Naive thymus-derived CD8-positive, alpha-beta T cell (primary cell): Measurements from ENCODE around the gene TRPV6. TPM values are rescaled to one million over a fixed set of nuclear protein-coding genes. Genes with fewer than 3 reads are reported as not detected.

Source experiments
- ATAC-seq, 2 donors: fragments of 150-1000 bp; cut with Tn5 transposase in 1 of 2; sonication (Bioruptor Pico), chemical (Tn5 transposase) in 1 of 2; 1 replicate in 1 of 2; 2 replicates in 1 of 2; pipeline ENCODE4 v1.10.0; 2021; ENCODE audit warnings: mild to moderate bottlenecking in 2 of 2, moderate library complexity in 2 of 2
- POLR2A ChIA-PET: fragments of 350-600 bp; sonication (Branson Sonifier 250); formaldehyde crosslinking; loops from one replicate; lab custom pipeline; 2021; ENCODE audit warnings: antibody characterized with exemption; lab: Charles Lee
- DNase-seq, 10 donors: peaks; one replicate each; pipeline versions ENCODE4 v3.0.0 to v3.0.0-alpha.2; 2020 to 2022
- H3K27ac Mint-ChIP-seq, 10 donors: one replicate each; pipeline ENCODE4 v1.8.0; 2020 to 2022; ENCODE audit warnings: mild to moderate bottlenecking in 10 of 10, mixed read lengths in 10 of 10, moderate library complexity in 4 of 10, inconsistent platforms in 1 of 10
- H3K27me3 Mint-ChIP-seq, 5 donors: one replicate each; pipeline ENCODE4 v1.8.0; 2021 to 2022; ENCODE audit warnings: mixed read lengths in 5 of 5
- H3K36me3 Mint-ChIP-seq, 3 donors: one replicate each; pipeline ENCODE4 v1.8.0; 2020 to 2022; ENCODE audit warnings: mixed read lengths in 3 of 3, mild to moderate bottlenecking in 2 of 3, inconsistent platforms in 1 of 3
- H3K4me1 Mint-ChIP-seq, 4 donors: one replicate each; pipeline ENCODE4 v1.8.0; 2021 to 2022; ENCODE audit warnings: mixed read lengths in 4 of 4
- H3K4me3 Mint-ChIP-seq, 10 donors: one replicate each; pipeline ENCODE4 v1.8.0; 2020 to 2022; ENCODE audit warnings: mild to moderate bottlenecking in 10 of 10, mixed read lengths in 10 of 10, moderate library complexity in 6 of 10, inconsistent platforms in 1 of 10
- H3K9me3 Mint-ChIP-seq, 9 donors: one replicate each; pipeline ENCODE4 v1.8.0; 2020 to 2022; ENCODE audit warnings: mixed read lengths in 9 of 9, mild to moderate bottlenecking in 3 of 9, inconsistent platforms in 1 of 9, moderate library complexity in 1 of 9
- polyA plus RNA-seq, 3 donors: library from polyadenylated mRNA; unstranded; fragments of 300-500 nt; fragmentation: Illumina TruSeq; gene quantifications; one replicate each; pipeline ENCODE4 v1.2.3, GENCODE V29; 2021
- total RNA-seq, 8 experiments: library from RNA in 2 of 8; stranded (reverse) in 2 of 8; gene quantifications; one replicate each; pipeline ENCODE4 v1.2.3 and lab custom pipeline; 2021 to 2026

The TRPV6 gene
- total and polyA plus RNA-seq, 5 experiments from 2014 or later: 0.08 TPM; not detected in 4

DNA sequence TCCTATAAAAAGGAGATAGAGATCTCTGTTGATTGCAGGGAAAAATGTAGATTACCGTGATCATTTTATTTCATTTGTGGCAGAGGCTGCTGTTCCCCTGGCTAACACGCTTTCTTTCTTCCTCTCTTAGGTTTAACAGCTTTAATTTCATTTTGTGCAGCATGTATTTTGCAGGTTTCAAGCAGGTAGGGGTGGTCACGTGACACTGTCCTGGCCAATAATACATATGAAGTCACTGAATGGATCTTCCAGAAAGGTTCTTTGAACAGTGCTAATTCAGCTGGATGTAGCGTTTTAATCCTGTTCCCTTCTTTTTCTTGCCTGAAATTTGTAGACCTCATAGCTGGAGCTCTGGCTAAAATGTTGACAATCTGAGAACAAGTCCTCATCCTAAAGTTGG, 34.3 kb downstream of the TRPV6 start:
- H3K4me1 Mint-ChIP-seq: peaks cover 8 to 19% (median 14%) of the 10 kb centered on the region in 4 donors
- no peak for ATAC-seq
- H3K27me3 Mint-ChIP-seq: peaks cover 0 to 10% (median 2%) of the 10 kb centered on the region in 5 donors
- no peak overlapping the region for H3K4me3 Mint-ChIP-seq
- no peak for DNase-seq
- POLR2A ChIA-PET: interaction anchor here (1.1 to 1.3 kb wide), 2 partner anchors 39 to 42 kb away, joined by 5 read pairs; no protein-coding TSS in a partner anchor
- H3K36me3 Mint-ChIP-seq: no peaks in the 10 kb centered on the region
- no peak overlapping the region for H3K27ac Mint-ChIP-seq
- H3K9me3 Mint-ChIP-seq: no peaks in the 10 kb centered on the region

- Mint-ChIP-seq H3K4me1 (no peaks in the 10 kb centered on the region), H3K27ac (no peak overlapping the region), H3K27me3 (peaks cover 0 to 10% (median 2%) of the 10 kb centered on the region in 5 donors), H3K4me3 (no peak overlapping the region), H3K36me3 (no peaks in the 10 kb centered on the region), H3K9me3 (no peaks in the 10 kb centered on the region)
- no peak for ATAC-seq
- POLR2A ChIA-PET: no interaction called here
- no peak for DNase-seq
Observed at GRCh38 chr7:142847353-142847752, 38.2 kb downstream of the TRPV6 start.

DNA sequence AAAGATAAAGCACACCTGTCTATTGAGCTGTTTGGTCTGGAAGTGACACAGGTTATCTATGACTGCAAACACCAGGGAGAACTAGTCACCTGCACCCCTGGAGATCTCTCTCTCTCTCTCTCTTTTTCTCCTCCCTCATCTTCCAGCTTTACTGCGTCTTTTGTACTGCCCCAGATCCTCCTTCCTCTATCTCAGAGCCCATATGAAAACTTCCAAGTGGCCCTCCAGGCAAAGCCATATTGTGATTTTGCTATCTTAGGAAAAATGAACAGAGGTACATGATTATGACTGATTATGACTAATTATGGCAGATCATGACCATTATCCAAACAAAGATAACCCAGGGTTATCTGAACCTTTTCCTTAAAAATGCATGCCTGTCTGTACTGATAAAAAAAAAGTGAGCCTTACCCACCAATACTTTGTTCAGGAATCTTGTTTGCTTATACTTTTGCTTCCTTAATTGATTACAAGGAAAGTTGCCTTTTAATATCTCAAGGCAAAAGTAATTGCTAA, 43.2 kb downstream of the TRPV6 start:
- no peak overlapping the region for H3K4me3 Mint-ChIP-seq
- peaks cover 0 to 2% (median 0%) of the 10 kb centered on the region in 5 donors for H3K27me3 Mint-ChIP-seq
- ATAC-seq (no peak), DNase-seq (no peak)
- H3K9me3 Mint-ChIP-seq: no peaks in the 10 kb centered on the region
- H3K4me1 Mint-ChIP-seq: no peaks in the 10 kb centered on the region
- POLR2A ChIA-PET: interaction anchor here (1.2 kb wide), 1 partner anchor 12 kb away, joined by 4 read pairs; the partner anchor contains the start of gene EPHB6
- H3K27ac Mint-ChIP-seq: no peak overlapping the region
- no peaks in the 10 kb centered on the region for H3K36me3 Mint-ChIP-seq

DNA sequence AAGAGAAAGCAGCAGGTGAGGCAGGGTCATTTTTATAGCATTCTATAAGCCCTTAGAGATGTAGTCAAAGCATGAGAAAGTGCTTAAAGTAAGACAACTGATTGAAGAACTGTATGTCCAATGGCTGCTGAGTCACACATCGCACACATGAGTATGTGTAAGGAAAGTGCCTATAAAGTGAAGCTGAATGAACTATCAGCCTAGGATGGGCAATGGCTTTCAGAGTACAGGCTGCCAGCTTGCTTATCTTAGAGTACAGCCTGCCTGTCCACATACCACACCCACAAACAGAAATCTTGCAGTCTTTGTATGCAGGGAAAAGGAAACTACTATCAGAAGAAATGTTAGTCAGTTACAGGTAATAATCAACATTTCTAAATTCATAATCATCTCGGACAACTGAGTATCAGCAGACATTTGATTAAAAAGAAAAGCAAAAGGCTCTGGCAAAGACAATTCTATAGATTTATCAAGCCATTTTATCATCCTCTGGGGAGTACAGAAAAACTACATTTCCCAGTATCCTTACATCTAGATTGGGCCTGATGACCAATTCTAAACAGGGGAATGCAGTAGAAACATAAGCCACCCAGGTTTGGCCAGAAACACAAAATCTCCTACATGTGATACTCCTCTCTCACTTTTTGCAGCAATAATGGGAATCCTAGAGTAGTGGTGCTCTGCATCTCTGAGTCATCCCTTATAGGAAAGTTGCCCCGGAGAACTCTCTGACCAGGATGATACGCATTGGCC, 46.9 kb downstream of the TRPV6 start:
- Mint-ChIP-seq H3K36me3 (no peaks in the 10 kb centered on the region), H3K4me3 (no peak overlapping the region), H3K27me3 (peaks cover 0 to 1% (median 0%) of the 10 kb centered on the region in 5 donors), H3K27ac (no peak overlapping the region), H3K9me3 (no peaks in the 10 kb centered on the region), H3K4me1 (peaks cover 8 to 21% (median 12%) of the 10 kb centered on the region in 4 donors)
- no peak for DNase-seq
- POLR2A ChIA-PET: no interaction called here
- no peak for ATAC-seq

- Mint-ChIP-seq H3K4me3 (no peak overlapping the region), H3K4me1 (peaks cover 10 to 21% (median 14%) of the 10 kb centered on the region in 4 donors), H3K27me3 (peaks cover 0 to 1% (median 0%) of the 10 kb centered on the region in 5 donors), H3K27ac (no peak overlapping the region), H3K9me3 (no peaks in the 10 kb centered on the region), H3K36me3 (no peaks in the 10 kb centered on the region)
- DNase-seq (no peak), ATAC-seq (no peak)
- POLR2A ChIA-PET: interaction anchor here (1.7 kb wide), 1 partner anchor 28 kb away, joined by 9 read pairs; no protein-coding TSS in a partner anchor
Observed at GRCh38 chr7:142836426-142836825, 49.1 kb downstream of the TRPV6 start.

- peak overlapping the region in 7 of 10 donors; percentile 11 to 70 (median 38) for H3K27ac Mint-ChIP-seq
Observed at GRCh38 chr7:142835487-142835886, 50.1 kb downstream of the TRPV6 start.

GRCh38 chr7:142833174-142834048, 52.1 kb downstream of the TRPV6 start:
- peak overlapping the region in 1 of 10 donors; percentile 48 for H3K4me3 Mint-ChIP-seq
- H3K36me3 Mint-ChIP-seq: no peaks in the 10 kb centered on the region
- ATAC-seq (no peak), DNase-seq (no peak)
- H3K27ac Mint-ChIP-seq: peak overlapping the region in 6 of 10 donors; percentile 2 to 79 (median 42)
- POLR2A ChIA-PET: no interaction called here
- no peaks in the 10 kb centered on the region for H3K9me3 Mint-ChIP-seq
- peaks cover 10 to 21% (median 15%) of the 10 kb centered on the region in 4 donors for H3K4me1 Mint-ChIP-seq
- H3K27me3 Mint-ChIP-seq: peaks cover 0 to 1% (median 0%) of the 10 kb centered on the region in 5 donors

More at GRCh38 chr7:142835487-142835886, 50.1 kb downstream of the TRPV6 start:
- Mint-ChIP-seq H3K36me3 (no peaks in the 10 kb centered on the region), H3K4me1 (peaks cover 10 to 21% (median 14%) of the 10 kb centered on the region in 4 donors), H3K4me3 (peak overlapping the region in 2 of 10 donors; percentile 6 to 8), H3K9me3 (no peaks in the 10 kb centered on the region), H3K27me3 (peaks cover 0 to 1% (median 0%) of the 10 kb centered on the region in 5 donors)
- ATAC-seq: peak in 1 of 2 donors; percentile 57
- peak in 3 of 10 donors; percentile 14 to 36 (median 27) for DNase-seq
- POLR2A ChIA-PET: interaction anchor here (0.5 to 1.7 kb wide), 6 partner anchors 17 to 51 kb away, joined by 3 to 9 read pairs (median 4); no protein-coding TSS in a partner anchor

- no peak for DNase-seq
- Mint-ChIP-seq H3K4me3 (no peak overlapping the region), H3K27me3 (peaks cover 0 to 1% (median 0%) of the 10 kb centered on the region in 5 donors), H3K4me1 (peaks cover 10 to 21% (median 17%) of the 10 kb centered on the region in 4 donors), H3K27ac (no peak overlapping the region), H3K9me3 (no peaks in the 10 kb centered on the region), H3K36me3 (no peaks in the 10 kb centered on the region)
- POLR2A ChIA-PET: interaction anchor here (0.6 kb wide), 1 partner anchor 26 kb away, joined by 5 read pairs; no protein-coding TSS in a partner anchor
- ATAC-seq: no peak
Observed at GRCh38 chr7:142832417-142832816, 53.1 kb downstream of the TRPV6 start.

GRCh38 chr7:142827951-142828500, 57.5 kb downstream of the TRPV6 start:
- peaks cover 0 to 13% (median 4%) of the 10 kb centered on the region in 9 donors for H3K9me3 Mint-ChIP-seq
- POLR2A ChIA-PET: interaction anchor here (0.5 to 0.9 kb wide), 3 partner anchors 14 to 44 kb away, joined by 3 to 8 read pairs (median 6); no protein-coding TSS in a partner anchor
- peaks cover 0 to 15% (median 5%) of the 10 kb centered on the region in 3 donors for H3K36me3 Mint-ChIP-seq
- no peak for ATAC-seq
- H3K4me1 Mint-ChIP-seq: peaks cover 0 to 4% (median 2%) of the 10 kb centered on the region in 4 donors
- H3K27ac Mint-ChIP-seq: no peak overlapping the region
- H3K27me3 Mint-ChIP-seq: peaks cover 0 to 3% (median 0%) of the 10 kb centered on the region in 5 donors
- H3K4me3 Mint-ChIP-seq: no peak overlapping the region
- no peak for DNase-seq

GRCh38 chr7:142822714-142823113, 62.8 kb downstream of the TRPV6 start:
- Mint-ChIP-seq H3K27ac (no peak overlapping the region), H3K9me3 (peaks cover 0 to 22% (median 9%) of the 10 kb centered on the region in 9 donors), H3K36me3 (peaks cover 0 to 23% (median 13%) of the 10 kb centered on the region in 3 donors), H3K4me3 (no peak overlapping the region), H3K4me1 (peaks cover 2 to 10% (median 3%) of the 10 kb centered on the region in 4 donors), H3K27me3 (peaks cover 0 to 7% (median 2%) of the 10 kb centered on the region in 5 donors)
- POLR2A ChIA-PET: no interaction called here
- DNase-seq (no peak), ATAC-seq (no peak)
